GM12872 (cell line): ENCODE data around the gene RGS3.
A peak's percentile ranks its signal among the peaks of the same experiment; 100 is the strongest.

Source experiments
- CTCF ChIP-seq: IDR thresholded peaks from 3 replicates; pipeline ENCODE4 v1.5.1; 2011; ENCODE audit warnings: low read depth, mild to moderate bottlenecking, low read length, moderate library complexity; ENCODE audit not compliant: insufficient read depth

RGS3 gene

GRCh38 chr9:113507256-113507655 is 43.7 kb downstream of the RGS3 start:
- TF ChIP-seq CTCF: no peak

GRCh38 chr9:113508111-113508749 is 44.7 kb downstream of the RGS3 start:
- peak; percentile 66 for TF ChIP-seq CTCF

GRCh38 chr9:113509463-113509862 is 45.9 kb downstream of the RGS3 start:
- TF ChIP-seq CTCF: no peak

GRCh38 chr9:113511047-113511521 is 47.6 kb downstream of the RGS3 start:
- no peak for TF ChIP-seq CTCF

GRCh38 chr9:113511856-113512761 is 48.6 kb downstream of the RGS3 start:
- TF ChIP-seq CTCF: no peak

GRCh38 chr9:113513111-113513510 is 49.6 kb downstream of the RGS3 start:
- no peak for TF ChIP-seq CTCF

GRCh38 chr9:113513536-113513935 is 50.0 kb downstream of the RGS3 start:
- TF ChIP-seq CTCF: no peak
